ENCODE measurements around the gene LCN10. TPM values are rescaled to one million over a fixed set of nuclear protein-coding genes. Genes with fewer than 3 reads are reported as not detected.

Gene LCN10
- total RNA-seq, 1 donor from 2014 or later: 0.39 TPM

DNA sequence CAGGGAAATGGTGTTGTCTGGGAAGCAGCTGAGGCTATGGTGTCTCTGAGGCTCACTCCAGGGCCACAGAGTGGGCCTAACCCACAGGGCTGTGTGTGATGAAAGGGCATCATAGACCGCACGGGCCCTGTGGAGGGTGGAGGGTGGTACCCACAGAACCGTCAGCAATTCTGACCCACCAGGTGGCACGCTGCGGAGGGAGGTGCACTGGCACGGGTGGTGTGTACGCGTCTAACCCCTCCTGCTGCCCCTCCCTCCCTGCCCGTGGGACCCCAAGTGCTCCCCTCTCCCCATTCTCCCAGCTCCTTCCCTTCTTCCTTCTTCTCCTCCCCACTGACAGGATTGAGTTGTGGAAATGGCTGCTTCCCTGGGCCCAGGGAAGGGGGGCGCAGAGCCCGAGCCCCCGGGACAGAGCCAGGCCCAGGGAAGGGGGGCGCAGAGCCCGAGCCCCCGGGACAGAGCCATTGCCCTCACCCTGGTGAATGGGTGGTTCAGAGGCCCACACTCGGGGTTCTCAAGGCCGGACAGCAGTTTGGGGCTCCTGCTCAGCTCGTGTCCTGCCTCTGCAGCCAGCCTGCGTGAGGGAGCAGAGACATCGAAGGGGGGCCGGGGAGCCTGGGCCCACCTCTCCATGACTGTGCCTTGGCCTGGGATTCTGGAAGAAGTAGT, 6.8 kb downstream of the LCN10 start:
- H3K36me3 Mint-ChIP-seq (ENCODE audit: low read depth): no peaks in the 10 kb centered on the region

GRCh38 chr9:136734837-136735496, 7.8 kb downstream of the LCN10 start:
- H3K4me1 Mint-ChIP-seq (ENCODE audit: low read depth): peaks cover 8% of the 10 kb centered on the region
- no peak for DNase-seq (ENCODE audit: low spot score)
- no peak overlapping the region for H3K4me3 Mint-ChIP-seq
- H3K36me3 Mint-ChIP-seq (ENCODE audit: low read depth): no peaks in the 10 kb centered on the region
- no peaks in the 10 kb centered on the region for H3K9me3 Mint-ChIP-seq
- no peak overlapping the region for H3K27ac Mint-ChIP-seq
- H3K27me3 Mint-ChIP-seq (ENCODE audit: insufficient read depth): peaks cover 2% of the 10 kb centered on the region
- intact Hi-C loops (cut with micrococcal nuclease): no loop called here

More for the DNA sequence above, 6.8 kb downstream of the LCN10 start:
- Mint-ChIP-seq H3K4me1 (ENCODE audit: low read depth) (peaks cover 8% of the 10 kb centered on the region), H3K9me3 (no peaks in the 10 kb centered on the region), H3K27ac (no peak overlapping the region), H3K4me3 (no peak overlapping the region), H3K27me3 (ENCODE audit: insufficient read depth) (peaks cover 5% of the 10 kb centered on the region)
- no peak for DNase-seq (ENCODE audit: low spot score)
- intact Hi-C loops (cut with micrococcal nuclease): no loop called here

- H3K4me1 Mint-ChIP-seq (ENCODE audit: low read depth): peaks cover 15% of the 10 kb centered on the region
- DNase-seq (ENCODE audit: low spot score): no peak
- peaks cover 6% of the 10 kb centered on the region for H3K27me3 Mint-ChIP-seq (ENCODE audit: insufficient read depth)
- no peak overlapping the region for H3K4me3 Mint-ChIP-seq
- no peaks in the 10 kb centered on the region for H3K36me3 Mint-ChIP-seq (ENCODE audit: low read depth)
- H3K27ac Mint-ChIP-seq: peak overlapping the region; percentile 40
- intact Hi-C loops (cut with micrococcal nuclease): no loop called here
- no peaks in the 10 kb centered on the region for H3K9me3 Mint-ChIP-seq
Measured at GRCh38 chr9:136733611-136734010, 9.1 kb downstream of the LCN10 start.

- intact Hi-C loops (cut with micrococcal nuclease): no loop called here
- Mint-ChIP-seq H3K27ac (no peak overlapping the region), H3K9me3 (no peaks in the 10 kb centered on the region), H3K4me1 (ENCODE audit: low read depth) (peaks cover 15% of the 10 kb centered on the region), H3K36me3 (ENCODE audit: low read depth) (no peaks in the 10 kb centered on the region), H3K4me3 (no peak overlapping the region), H3K27me3 (ENCODE audit: insufficient read depth) (peaks cover 6% of the 10 kb centered on the region)
- DNase-seq (ENCODE audit: low spot score): no peak
Measured at GRCh38 chr9:136732444-136733178, 10.1 kb downstream of the LCN10 start.

- H3K36me3 Mint-ChIP-seq (ENCODE audit: low read depth): peaks cover 16% of the 10 kb centered on the region
- H3K27me3 Mint-ChIP-seq (ENCODE audit: insufficient read depth): peaks cover 4% of the 10 kb centered on the region
- no peaks in the 10 kb centered on the region for H3K9me3 Mint-ChIP-seq
- H3K4me1 Mint-ChIP-seq (ENCODE audit: low read depth): peaks cover 27% of the 10 kb centered on the region
- intact Hi-C loops (cut with micrococcal nuclease): loop anchor here (2.0 to 5.0 kb wide), 2 partner anchors 43 to 117 kb away; partner anchors contain the start of genes AGPAT2 and PHPT1
- H3K4me3 Mint-ChIP-seq: peak overlapping the region; percentile 65
- peak overlapping the region; percentile 29 for H3K27ac Mint-ChIP-seq
- no peak for DNase-seq (ENCODE audit: low spot score)
Measured at GRCh38 chr9:136729926-136730325, 12.8 kb downstream of the LCN10 start.

DNA sequence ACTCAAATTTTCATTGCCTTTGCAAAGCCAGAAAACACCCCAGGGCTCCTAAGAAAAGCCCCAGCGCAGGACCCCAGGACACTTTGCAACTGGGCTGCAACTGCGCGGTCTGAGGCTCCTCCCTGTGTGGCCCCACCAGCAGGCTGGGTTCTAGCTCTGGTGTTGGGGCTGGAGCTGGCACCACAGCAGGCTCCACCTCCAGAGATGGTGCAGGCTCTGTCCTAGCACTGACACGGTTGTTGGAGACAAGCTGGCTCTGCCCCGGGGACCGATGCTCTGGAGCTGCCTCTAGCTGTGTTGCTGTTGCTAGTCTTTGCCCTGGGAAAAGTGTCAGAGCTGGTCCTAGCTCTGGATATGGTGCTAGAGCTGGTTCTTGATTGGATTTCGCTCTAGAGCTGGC, 13.6 kb downstream of the LCN10 start:
- peaks cover 19% of the 10 kb centered on the region for H3K36me3 Mint-ChIP-seq (ENCODE audit: low read depth)
- H3K4me3 Mint-ChIP-seq: peak overlapping the region; percentile 65
- peaks cover 4% of the 10 kb centered on the region for H3K27me3 Mint-ChIP-seq (ENCODE audit: insufficient read depth)
- peak overlapping the region; percentile 52 for H3K27ac Mint-ChIP-seq
- peaks cover 27% of the 10 kb centered on the region for H3K4me1 Mint-ChIP-seq (ENCODE audit: low read depth)
- no peaks in the 10 kb centered on the region for H3K9me3 Mint-ChIP-seq
- DNase-seq (ENCODE audit: low spot score): no peak
- intact Hi-C loops (cut with micrococcal nuclease): loop anchor here (2.0 to 5.0 kb wide), 2 partner anchors 42 to 118 kb away; partner anchors contain the start of genes AGPAT2 and PHPT1

GRCh38 chr9:136728548-136729123, 14.1 kb downstream of the LCN10 start:
- DNase-seq (ENCODE audit: low spot score): no peak
- Mint-ChIP-seq H3K9me3 (no peaks in the 10 kb centered on the region), H3K4me3 (peak overlapping the region; percentile 65), H3K36me3 (ENCODE audit: low read depth) (peaks cover 23% of the 10 kb centered on the region), H3K4me1 (ENCODE audit: low read depth) (peaks cover 25% of the 10 kb centered on the region), H3K27ac (no peak overlapping the region), H3K27me3 (ENCODE audit: insufficient read depth) (peaks cover 4% of the 10 kb centered on the region)
- intact Hi-C loops (cut with micrococcal nuclease): loop anchor here (1.0 to 5.0 kb wide), 3 partner anchors 27 to 119 kb away; partner anchors contain the start of genes AGPAT2 and PHPT1

GRCh38 chr9:136728080-136728547, 14.6 kb downstream of the LCN10 start:
- H3K27ac Mint-ChIP-seq: no peak overlapping the region
- peaks cover 4% of the 10 kb centered on the region for H3K27me3 Mint-ChIP-seq (ENCODE audit: insufficient read depth)
- H3K36me3 Mint-ChIP-seq (ENCODE audit: low read depth): peaks cover 26% of the 10 kb centered on the region
- H3K4me1 Mint-ChIP-seq (ENCODE audit: low read depth): peaks cover 25% of the 10 kb centered on the region
- peak overlapping the region; percentile 57 for H3K4me3 Mint-ChIP-seq
- DNase-seq (ENCODE audit: low spot score): peak; percentile 89
- no peaks in the 10 kb centered on the region for H3K9me3 Mint-ChIP-seq
- intact Hi-C loops (cut with micrococcal nuclease): loop anchor here (1.0 to 5.0 kb wide), 3 partner anchors 27 to 119 kb away; partner anchors contain the start of genes AGPAT2 and PHPT1

DNA sequence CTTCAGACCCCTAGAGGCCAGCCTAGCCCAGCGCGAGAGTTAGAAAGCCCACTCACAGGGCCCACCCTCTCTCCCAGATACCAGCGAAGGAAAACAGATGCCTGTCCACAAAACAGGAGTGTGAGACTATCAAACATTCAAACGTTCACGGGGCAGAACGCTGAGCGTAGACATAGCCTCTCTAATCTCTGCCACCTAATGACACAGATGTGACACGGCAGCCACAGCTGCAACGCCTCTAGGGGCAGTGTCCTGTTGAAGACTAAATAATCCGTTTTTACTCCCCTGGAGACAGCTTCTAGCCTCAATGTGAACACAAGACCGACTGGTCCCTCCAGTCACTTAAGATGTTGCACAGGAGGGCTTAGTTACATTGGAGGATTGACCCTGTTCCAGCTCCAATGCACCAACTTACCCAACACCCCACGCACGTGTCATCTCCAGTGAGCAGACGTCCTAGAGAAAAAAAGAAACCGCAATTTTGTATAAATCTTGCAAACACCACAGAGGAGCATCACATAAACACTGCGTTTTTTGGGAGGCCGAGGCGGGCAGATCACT, 16.0 kb downstream of the LCN10 start:
- peak; percentile 21 for DNase-seq (ENCODE audit: low spot score)
- H3K4me1 Mint-ChIP-seq (ENCODE audit: low read depth): peaks cover 25% of the 10 kb centered on the region
- peak overlapping the region; percentile 88 for H3K27ac Mint-ChIP-seq
- intact Hi-C loops (cut with micrococcal nuclease): loop anchor here (1.0 to 5.0 kb wide), 2 partner anchors 121 to 241 kb away; partner anchors contain the start of gene PHPT1
- H3K9me3 Mint-ChIP-seq: no peaks in the 10 kb centered on the region
- peaks cover 4% of the 10 kb centered on the region for H3K27me3 Mint-ChIP-seq (ENCODE audit: insufficient read depth)
- H3K36me3 Mint-ChIP-seq (ENCODE audit: low read depth): peaks cover 26% of the 10 kb centered on the region
- H3K4me3 Mint-ChIP-seq: peak overlapping the region; percentile 98

DNA sequence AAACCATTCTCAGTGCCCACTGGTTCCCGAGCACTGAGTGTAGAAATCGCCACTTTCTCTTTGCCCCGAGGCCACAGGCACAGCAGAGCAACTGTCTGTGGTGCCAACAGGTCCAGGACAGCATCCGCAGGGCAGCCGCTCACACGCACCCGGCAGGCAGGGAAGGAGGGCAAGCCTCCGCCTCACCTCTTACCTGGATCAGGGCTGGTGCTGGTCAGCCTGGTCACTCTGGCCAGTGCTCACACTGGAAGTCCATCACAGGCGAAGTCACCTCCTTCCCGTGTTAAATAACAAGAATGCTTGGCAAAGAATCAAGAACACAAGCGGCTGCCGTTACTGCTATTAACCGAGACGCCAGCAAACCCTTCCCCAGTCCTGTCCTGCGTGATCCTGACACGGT, 16.6 kb downstream of the LCN10 start:
- peaks cover 4% of the 10 kb centered on the region for H3K27me3 Mint-ChIP-seq (ENCODE audit: insufficient read depth)
- H3K27ac Mint-ChIP-seq: peak overlapping the region; percentile 88
- peak overlapping the region; percentile 98 for H3K4me3 Mint-ChIP-seq
- peaks cover 28% of the 10 kb centered on the region for H3K36me3 Mint-ChIP-seq (ENCODE audit: low read depth)
- intact Hi-C loops (cut with micrococcal nuclease): loop anchor here (5.0 kb wide), 1 partner anchor 121 kb away; the partner anchor contains the start of gene PHPT1
- no peaks in the 10 kb centered on the region for H3K9me3 Mint-ChIP-seq
- no peak for DNase-seq (ENCODE audit: low spot score)
- peaks cover 25% of the 10 kb centered on the region for H3K4me1 Mint-ChIP-seq (ENCODE audit: low read depth)

GRCh38 chr9:136725612-136726011, 17.1 kb downstream of the LCN10 start:
- no peak overlapping the region for H3K27ac Mint-ChIP-seq
- peaks cover 4% of the 10 kb centered on the region for H3K27me3 Mint-ChIP-seq (ENCODE audit: insufficient read depth)
- peak overlapping the region; percentile 98 for H3K4me3 Mint-ChIP-seq
- intact Hi-C loops (cut with micrococcal nuclease): loop anchor here (5.0 kb wide), 1 partner anchor 122 kb away; the partner anchor contains the start of gene PHPT1
- peaks cover 29% of the 10 kb centered on the region for H3K36me3 Mint-ChIP-seq (ENCODE audit: low read depth)
- H3K4me1 Mint-ChIP-seq (ENCODE audit: low read depth): peaks cover 25% of the 10 kb centered on the region
- no peak for DNase-seq (ENCODE audit: low spot score)
- H3K9me3 Mint-ChIP-seq: no peaks in the 10 kb centered on the region

GRCh38 chr9:136724772-136725171, 18.0 kb downstream of the LCN10 start:
- intact Hi-C loops (cut with micrococcal nuclease): loop anchor here (5.0 kb wide), 1 partner anchor 123 kb away; the partner anchor contains the start of gene PHPT1
- no peak for DNase-seq (ENCODE audit: low spot score)
- Mint-ChIP-seq H3K4me3 (no peak overlapping the region), H3K27me3 (ENCODE audit: insufficient read depth) (peaks cover 4% of the 10 kb centered on the region), H3K4me1 (ENCODE audit: low read depth) (peaks cover 25% of the 10 kb centered on the region), H3K36me3 (ENCODE audit: low read depth) (peaks cover 29% of the 10 kb centered on the region), H3K27ac (no peak overlapping the region), H3K9me3 (no peaks in the 10 kb centered on the region)
